ENCODE measurements around the gene LRIG3.

DNA sequence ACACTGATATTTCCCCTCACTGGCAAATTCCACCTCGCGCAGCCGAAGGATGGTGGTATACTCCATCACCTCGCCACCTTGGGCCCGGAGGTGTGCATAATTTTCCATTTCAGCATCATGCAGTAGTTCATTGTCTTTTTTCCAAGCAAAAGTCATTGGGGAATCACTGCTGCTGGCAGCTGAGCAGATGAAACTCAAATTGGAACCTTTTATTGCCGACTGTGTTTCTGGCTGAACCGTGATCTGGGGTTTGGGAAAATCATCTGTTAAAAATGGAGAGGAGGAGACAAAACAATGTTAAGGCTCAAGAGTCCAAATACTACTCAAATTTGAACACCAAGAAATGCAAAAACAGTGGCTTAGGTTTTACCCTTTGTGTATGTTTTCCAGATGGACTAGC, 39.7 kb downstream of the LRIG3 start:
- TF ChIP-seq EZH2 (IDR thresholded peaks at IDR 0.05; ENCODE audit: borderline replicate concordance, low read depth, low read length, severe bottlenecking): no peak
- TF ChIP-seq, protein P1, sequence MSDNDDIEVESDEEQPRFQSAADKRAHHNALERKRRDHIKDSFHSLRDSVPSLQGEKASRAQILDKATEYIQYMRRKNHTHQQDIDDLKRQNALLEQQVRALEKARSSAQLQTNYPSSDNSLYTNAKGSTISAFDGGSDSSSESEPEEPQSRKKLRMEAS (IDR thresholded peaks at IDR 0.05; ENCODE audit: insufficient read depth, insufficient read length): no peak
- TF ChIP-seq CTCF (IDR thresholded peaks at IDR 0.05; ENCODE audit: extremely low read depth in 1 of 2, insufficient read depth in 1 of 2, low read depth in 1 of 2, low read length in 2 of 2): no peak
- no peak for TF ChIP-seq FOS (IDR thresholded peaks at IDR 0.05; ENCODE audit: borderline replicate concordance, insufficient read depth, low read length)
- TF ChIP-seq MYC (IDR thresholded peaks at IDR 0.05; ENCODE audit: low read depth, low read length): no peak
- no peak for TF ChIP-seq POLR2A (IDR thresholded peaks at IDR 0.05; ENCODE audit: low read depth, low read length)
- no peak for TF ChIP-seq POLR2AphosphoS5 (IDR thresholded peaks at IDR 0.05; ENCODE audit: insufficient read depth, low read depth, low read length)

Data from endothelial cell of umbilical vein (primary cell).